CD4-positive, alpha-beta T cell treated with Interleukin-15 for 1 hour (primary cell): ENCODE results near the gene PDE4D.

ENCODE experiments used
- DNase-seq: peaks from one replicate; pipeline ENCODE4 v3.0.0-alpha.2; 2020

The PDE4D gene

DNA sequence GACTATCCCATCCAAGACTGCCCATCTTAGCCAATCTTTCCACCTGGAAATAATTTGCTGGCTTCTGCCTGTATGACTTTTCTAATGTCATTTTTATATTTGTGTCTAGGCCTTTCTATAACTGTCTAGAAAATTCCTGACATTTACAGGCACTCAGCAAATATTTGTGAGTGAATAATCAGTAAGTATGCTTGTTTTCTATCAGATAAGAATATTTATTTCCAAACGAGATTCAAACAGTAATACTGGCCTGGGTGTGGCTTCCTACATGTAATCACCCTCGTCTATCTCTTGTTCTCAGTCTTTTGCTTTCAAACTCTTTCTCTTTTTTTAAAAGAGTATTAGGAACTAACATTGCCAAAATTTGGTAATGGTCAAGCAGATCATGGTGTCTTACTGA, 844.4 kb downstream of the PDE4D start:
- DNase-seq: no peak

DNA sequence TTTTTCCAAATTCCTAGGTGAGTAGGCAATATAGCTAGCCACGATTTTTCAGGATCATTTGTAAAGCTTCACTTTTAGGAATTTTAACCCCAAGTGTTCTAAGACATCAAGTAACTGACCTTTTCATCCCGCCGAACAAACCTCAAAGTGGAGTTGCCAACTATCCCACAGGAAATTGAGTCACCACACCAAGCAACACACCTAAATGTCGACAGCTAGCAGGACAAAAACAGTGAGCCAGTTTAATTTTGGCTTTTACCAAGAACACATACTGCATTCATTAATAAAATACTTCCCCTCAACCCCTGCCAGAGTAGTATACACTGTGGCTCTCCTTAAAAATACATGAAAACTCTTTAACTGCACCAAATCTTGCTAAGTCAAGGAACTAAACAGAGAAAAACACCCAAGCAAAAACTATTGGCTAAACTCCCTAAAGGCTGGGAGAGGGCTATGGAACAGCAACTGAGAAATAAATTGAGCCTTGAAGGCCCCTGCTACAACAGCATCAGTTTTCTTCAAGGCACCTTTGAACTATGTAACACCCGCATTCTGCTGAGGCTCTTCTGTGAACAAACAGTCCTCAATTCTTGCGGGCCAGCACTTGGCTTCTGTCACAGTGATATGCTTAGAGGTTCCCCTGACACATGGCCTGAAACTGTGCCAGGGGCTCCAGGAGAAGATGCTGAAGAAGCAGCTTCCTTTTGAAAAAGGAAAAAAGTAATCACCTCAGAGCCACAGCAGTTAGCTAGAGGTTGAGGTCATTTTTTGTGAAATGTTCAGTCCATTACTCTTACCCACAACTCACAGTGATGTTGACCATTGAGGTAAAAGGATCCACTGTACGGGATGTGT, 851.1 kb downstream of the PDE4D start:
- no peak for DNase-seq

GRCh38 chr5:59041355-59041754, 852.2 kb downstream of the PDE4D start:
- no peak for DNase-seq

DNA sequence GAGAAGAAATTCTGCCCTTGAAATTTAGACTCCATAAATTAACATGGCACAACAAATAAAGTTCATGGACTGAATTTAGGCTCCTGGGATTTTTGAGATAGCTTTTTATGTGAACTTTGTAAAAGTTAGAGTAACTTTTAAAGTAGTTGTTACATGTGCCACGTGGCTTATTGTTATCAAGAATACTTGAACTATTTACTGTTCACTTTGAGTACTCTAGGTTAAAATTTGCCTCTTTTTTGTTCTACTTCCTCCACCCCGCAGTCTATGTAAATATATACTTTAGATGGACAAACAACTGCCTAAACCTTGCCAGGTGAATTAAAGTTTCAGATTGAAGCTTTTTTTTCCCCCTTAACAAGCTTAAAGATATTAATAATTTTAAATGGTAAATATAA, 852.7 kb downstream of the PDE4D start:
- DNase-seq: no peak

DNA sequence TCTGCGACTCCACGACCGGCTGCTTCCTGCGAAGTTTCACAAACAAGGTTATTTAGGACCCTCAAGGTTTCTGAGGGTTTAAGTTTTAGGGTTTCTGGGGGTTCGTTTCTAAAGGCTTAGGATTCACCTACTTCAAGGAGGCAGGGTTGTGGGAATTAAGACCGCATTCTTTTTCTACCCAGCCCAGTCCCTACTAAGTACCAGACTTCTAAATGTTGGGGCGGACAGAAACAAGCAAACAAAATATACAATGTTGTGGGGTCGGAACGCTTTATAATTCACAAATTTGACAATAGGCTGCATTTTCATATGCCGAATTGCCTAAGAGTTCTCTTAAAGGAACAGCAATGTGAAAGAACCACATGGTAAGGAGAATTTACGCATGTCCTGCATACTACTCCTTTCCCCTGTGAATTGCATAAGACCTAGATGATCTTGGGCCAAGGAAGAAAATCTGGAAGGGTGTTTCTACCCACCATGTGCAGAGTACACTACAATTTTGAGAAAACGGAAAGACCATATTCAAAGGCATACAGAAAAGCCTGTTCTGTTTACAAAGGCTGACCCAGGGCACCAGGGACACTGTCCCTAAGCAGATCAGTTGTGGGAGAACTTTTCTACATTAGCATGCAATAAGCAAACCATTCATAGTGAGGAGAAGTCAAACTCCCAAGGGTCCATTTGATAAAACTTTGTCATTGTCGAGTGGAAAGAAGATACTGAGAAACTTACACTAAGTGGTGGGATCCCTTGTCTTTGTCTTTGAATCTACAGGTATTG, 853.3 kb downstream of the PDE4D start:
- no peak for DNase-seq

- peak; percentile 86 for DNase-seq
Measured at GRCh38 chr5:59039296-59040023, 854.1 kb downstream of the PDE4D start.

DNA sequence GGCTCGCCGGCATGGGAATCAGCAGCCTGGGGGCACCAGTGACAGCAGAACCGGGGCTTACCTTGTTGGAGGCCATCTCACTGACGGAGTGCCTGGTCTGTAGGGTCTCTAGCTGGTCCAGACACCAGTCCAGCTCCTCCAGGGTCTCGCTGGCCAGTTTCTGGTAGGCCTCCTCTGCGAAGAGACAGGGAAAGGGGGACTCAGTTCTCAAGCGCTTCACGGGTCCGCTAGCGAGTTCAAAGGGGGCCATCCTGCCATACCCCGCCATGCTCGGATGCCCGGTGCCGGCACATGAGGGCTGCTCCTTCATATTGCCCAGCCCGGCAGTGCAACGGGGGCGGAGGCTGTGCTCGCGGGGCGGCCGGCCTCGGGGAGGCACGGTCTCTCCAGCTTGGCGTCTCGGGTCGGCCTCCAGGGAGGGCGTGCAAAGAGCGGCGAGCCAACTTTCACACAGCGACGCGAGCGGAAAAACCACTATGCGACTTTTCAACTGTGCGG, 854.7 kb downstream of the PDE4D start:
- DNase-seq: no peak

- DNase-seq: no peak
Measured at GRCh38 chr5:59037941-59038797, 855.4 kb downstream of the PDE4D start.

DNA sequence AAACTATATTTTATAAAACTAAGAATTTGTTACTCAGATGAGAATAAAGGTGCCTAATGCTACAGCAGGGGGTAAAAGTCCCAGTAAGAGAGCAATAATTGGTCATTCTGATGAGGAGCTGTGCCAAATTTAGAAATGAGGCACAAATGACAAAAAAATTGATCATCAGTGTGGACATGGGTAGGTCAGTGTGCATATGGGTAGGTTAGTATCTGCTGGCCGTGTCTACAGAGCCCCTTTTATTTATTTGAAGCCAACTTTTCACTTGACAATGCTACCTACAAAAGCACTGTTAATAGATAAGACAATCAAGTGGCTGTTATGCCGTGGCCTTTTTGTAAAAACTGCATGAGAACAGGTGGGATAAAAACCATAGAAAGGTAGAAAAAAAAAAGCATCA, 856.1 kb downstream of the PDE4D start:
- no peak for DNase-seq

GRCh38 chr5:59037041-59037440, 856.5 kb downstream of the PDE4D start:
- DNase-seq: no peak

GRCh38 chr5:59036274-59036961, 857.1 kb downstream of the PDE4D start:
- DNase-seq: peak; percentile 58

DNA sequence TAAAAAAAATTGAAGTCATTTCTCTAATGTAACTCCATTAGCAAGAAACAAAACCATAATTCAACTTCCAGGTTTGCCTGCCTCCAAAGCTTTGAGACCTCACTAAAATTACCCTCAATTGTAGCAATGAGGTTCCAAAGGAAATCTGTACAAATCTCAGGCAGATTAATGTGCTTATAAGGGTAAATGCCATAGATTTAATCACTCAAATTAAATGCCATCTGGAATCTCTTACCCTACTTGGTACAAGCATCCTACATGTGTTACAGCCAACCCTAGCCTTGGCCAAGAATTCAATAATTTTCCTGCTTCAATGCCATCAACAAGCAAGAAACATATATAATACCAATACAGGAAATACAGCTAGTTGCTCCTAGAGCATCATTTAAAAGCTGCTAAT, 857.8 kb downstream of the PDE4D start:
- DNase-seq: no peak

DNA sequence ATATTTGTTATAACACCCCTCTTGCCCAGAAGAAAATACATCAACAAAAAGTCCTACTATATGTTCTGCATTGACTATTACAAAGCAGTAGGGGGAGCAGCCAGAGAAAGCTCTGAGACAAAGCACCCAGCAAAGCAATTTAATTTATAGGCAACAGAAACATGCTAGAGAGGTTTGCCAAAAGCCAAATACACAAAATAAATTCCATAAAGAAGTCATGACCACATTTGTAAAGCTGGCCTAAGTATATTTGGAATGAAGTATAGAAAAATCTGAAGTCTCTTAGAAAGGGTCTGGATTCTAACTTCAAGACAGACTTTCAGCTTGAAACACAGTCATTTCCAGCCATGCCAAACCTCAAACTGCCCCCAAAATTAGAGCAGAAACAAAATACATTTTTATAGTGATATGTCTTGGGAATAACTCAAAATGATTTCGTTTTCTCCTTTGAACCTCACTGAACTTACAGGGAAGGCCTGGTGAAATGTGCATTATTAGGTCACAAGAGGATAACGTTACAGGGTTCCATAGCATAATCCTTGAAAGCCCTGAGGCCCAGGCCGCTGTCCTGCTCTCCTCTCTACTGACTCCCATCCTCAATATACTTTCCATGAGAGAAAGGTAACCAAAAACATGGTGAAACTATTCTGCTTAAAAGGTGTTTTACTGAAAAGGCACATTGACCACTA, 858.9 kb downstream of the PDE4D start:
- peak; percentile 19 for DNase-seq

- DNase-seq: no peak
Measured at GRCh38 chr5:59027145-59027907, 866.2 kb downstream of the PDE4D start.

- no peak for DNase-seq
Measured at GRCh38 chr5:59025734-59026133, 867.8 kb downstream of the PDE4D start.

GRCh38 chr5:59021837-59022514, 871.5 kb downstream of the PDE4D start:
- no peak for DNase-seq

DNA sequence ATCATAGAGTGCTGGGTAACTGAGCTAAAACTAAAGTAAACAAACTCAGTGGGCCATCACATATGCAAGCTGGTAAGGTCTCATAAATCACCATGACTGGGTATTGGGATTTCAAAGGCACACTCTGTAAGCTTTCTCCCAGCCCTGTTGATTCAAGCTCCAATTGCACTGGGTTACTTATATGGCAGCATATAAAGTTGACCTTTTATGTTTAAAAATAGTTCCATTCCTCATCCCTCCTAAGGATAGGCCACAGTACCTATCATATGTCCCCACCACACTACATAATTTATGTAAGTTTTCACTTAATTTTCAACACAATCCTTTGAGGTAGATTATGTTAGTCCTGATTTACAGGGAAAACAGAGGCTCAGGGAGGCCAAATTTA, 872.2 kb downstream of the PDE4D start:
- no peak for DNase-seq

DNA sequence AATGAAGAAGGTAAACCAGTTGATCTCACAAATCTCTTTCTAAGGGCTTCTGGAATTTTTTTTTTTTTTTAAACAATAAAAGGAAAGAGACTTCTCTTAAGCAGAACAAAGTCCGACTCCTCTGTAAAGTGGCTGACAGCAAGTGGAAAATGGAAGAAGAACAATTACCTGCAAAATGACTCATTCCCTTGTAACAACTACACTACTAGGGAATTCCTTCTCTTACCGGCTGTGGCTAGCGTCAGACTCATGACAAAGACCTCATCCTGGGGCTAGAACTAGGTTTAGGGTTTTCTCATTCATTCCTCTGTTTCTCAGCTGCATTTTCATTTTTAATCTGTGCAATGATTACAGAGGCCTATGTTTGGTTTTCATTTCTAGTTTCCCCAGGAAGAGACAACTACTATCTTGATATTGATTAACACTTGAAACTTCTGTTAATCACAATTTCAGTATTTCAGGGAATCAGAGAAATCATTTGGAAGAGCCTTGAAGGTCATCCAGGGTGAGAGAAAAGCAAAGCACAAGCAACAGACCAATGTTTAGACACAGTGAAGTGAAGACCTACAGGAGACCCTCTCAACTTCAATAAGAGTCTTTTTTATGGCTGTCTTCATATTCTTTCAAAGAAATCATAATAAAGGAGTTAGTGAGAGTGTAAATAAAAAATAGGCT, 872.8 kb downstream of the PDE4D start:
- no peak for DNase-seq

DNA sequence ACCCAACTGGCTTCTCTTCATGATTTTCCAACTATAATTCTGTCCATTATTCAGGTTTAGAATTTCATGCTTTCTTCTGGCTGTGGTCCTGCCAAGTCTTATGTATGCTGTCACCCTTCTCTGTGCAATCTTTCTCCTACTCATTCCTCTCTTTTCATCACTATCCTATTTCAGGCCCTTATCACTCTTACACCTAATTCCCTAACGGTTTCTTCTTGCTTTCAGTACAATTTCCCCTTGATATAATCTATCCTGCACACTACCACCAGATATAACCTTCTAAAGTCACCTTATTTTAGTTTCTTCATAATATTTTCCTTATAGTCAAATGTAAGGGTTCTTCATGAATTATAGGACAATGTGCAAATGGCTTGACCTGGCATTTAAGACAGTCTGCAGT, 874.4 kb downstream of the PDE4D start:
- no peak for DNase-seq
